ENCODE data around the gene LZTR1.

The LZTR1 gene

GRCh38 chr22:20972933-20973577 lies 9.0 kb upstream of the LZTR1 start:
- Histone ChIP-seq H3F3A (ENCODE audit: low read depth) (no peaks in the 10 kb centered on the region), H3K9ac (ENCODE audit: low read depth, low read length, poor library complexity, severe bottlenecking) (no peak overlapping the region), H4K20me1 (ENCODE audit: insufficient read depth, low read length, poor library complexity, severe bottlenecking) (no peaks in the 10 kb centered on the region), H3K9me2 (replicated peaks; ENCODE audit: low read depth, low read length) (no peaks in the 10 kb centered on the region), H3K27me3 (ENCODE audit: insufficient read depth, low read length, poor library complexity, severe bottlenecking) (no peaks in the 10 kb centered on the region), H3K4me3 (ENCODE audit: low read length, poor library complexity, severe bottlenecking) (no peak overlapping the region), H2AFZ (ENCODE audit: low read length) (no peak overlapping the region), H3K4me2 (ENCODE audit: low read depth, low read length, poor library complexity, severe bottlenecking) (no peak overlapping the region), H3K36me3 (ENCODE audit: insufficient read depth, low read length) (no peaks in the 10 kb centered on the region), H3K79me2 (ENCODE audit: insufficient read depth, low read length) (no peaks in the 10 kb centered on the region), H3K9me3 (ENCODE audit: insufficient read depth, low read depth, low read length) (no peaks in the 10 kb centered on the region), H3K4me1 (ENCODE audit: insufficient read depth, low read length, poor library complexity, severe bottlenecking) (no peaks in the 10 kb centered on the region)
- TF ChIP-seq EZH2phosphoT487 (IDR thresholded peaks at IDR 0.05; ENCODE audit: borderline replicate concordance), result no peak
- TF ChIP-seq, protein P1, sequence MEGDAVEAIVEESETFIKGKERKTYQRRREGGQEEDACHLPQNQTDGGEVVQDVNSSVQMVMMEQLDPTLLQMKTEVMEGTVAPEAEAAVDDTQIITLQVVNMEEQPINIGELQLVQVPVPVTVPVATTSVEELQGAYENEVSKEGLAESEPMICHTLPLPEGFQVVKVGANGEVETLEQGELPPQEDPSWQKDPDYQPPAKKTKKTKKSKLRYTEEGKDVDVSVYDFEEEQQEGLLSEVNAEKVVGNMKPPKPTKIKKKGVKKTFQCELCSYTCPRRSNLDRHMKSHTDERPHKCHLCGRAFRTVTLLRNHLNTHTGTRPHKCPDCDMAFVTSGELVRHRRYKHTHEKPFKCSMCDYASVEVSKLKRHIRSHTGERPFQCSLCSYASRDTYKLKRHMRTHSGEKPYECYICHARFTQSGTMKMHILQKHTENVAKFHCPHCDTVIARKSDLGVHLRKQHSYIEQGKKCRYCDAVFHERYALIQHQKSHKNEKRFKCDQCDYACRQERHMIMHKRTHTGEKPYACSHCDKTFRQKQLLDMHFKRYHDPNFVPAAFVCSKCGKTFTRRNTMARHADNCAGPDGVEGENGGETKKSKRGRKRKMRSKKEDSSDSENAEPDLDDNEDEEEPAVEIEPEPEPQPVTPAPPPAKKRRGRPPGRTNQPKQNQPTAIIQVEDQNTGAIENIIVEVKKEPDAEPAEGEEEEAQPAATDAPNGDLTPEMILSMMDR (conservative IDR thresholded peaks at IDR 0.05; ENCODE audit: low read length), result no peak

DNA sequence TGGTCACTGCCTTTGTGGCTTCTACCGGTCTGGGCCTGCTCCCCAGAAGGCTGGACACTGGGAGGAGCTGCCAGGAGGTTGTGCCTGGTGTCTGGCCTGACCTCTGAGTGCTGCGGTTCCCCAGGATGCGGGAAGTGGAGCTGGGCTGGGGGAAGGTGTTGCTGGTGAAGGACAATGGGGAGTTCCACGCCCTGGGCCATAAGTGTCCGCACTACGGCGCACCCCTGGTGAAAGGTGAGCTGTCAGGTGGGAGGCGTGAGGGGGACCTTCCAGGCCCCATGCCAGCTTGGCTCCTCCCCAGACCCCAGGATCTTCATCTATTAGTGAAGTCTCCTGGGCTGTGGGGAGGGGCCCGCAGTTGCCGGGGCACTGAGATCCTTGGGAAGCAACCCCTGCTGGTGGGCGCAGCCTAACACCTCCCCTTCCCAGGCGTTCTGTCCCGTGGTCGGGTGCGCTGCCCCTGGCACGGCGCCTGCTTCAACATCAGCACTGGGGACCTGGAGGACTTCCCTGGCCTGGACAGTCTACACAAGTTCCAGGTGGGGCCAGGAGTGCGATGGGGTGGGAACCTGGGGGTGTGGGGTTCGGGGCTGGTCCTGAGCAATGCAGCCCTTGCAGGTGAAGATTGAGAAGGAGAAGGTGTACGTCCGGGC lies 8.3 kb upstream of the LZTR1 start:
- Histone ChIP-seq H3K79me2 (ENCODE audit: insufficient read depth, low read length) (no peaks in the 10 kb centered on the region), H3K9me3 (ENCODE audit: insufficient read depth, low read depth, low read length) (no peaks in the 10 kb centered on the region), H3K9ac (ENCODE audit: low read depth, low read length, poor library complexity, severe bottlenecking) (no peak overlapping the region), H3F3A (ENCODE audit: low read depth) (no peaks in the 10 kb centered on the region), H2AFZ (ENCODE audit: low read length) (no peak overlapping the region), H3K4me1 (ENCODE audit: insufficient read depth, low read length, poor library complexity, severe bottlenecking) (no peaks in the 10 kb centered on the region), H3K36me3 (ENCODE audit: insufficient read depth, low read length) (no peaks in the 10 kb centered on the region), H3K4me3 (ENCODE audit: low read length, poor library complexity, severe bottlenecking) (no peak overlapping the region), H3K9me2 (replicated peaks; ENCODE audit: low read depth, low read length) (no peaks in the 10 kb centered on the region), H3K4me2 (ENCODE audit: low read depth, low read length, poor library complexity, severe bottlenecking) (no peak overlapping the region), H3K27me3 (ENCODE audit: insufficient read depth, low read length, poor library complexity, severe bottlenecking) (no peaks in the 10 kb centered on the region), H4K20me1 (ENCODE audit: insufficient read depth, low read length, poor library complexity, severe bottlenecking) (no peaks in the 10 kb centered on the region)
- no peak for TF ChIP-seq EZH2phosphoT487 (IDR thresholded peaks at IDR 0.05; ENCODE audit: borderline replicate concordance)
- TF ChIP-seq, protein P1 (conservative IDR thresholded peaks at IDR 0.05; ENCODE audit: low read length), result no peak

GRCh38 chr22:20974336-20974955 lies 7.7 kb upstream of the LZTR1 start:
- Histone ChIP-seq H3K9ac (ENCODE audit: low read depth, low read length, poor library complexity, severe bottlenecking) (no peak overlapping the region), H3K4me3 (ENCODE audit: low read length, poor library complexity, severe bottlenecking) (no peak overlapping the region), H3K27me3 (ENCODE audit: insufficient read depth, low read length, poor library complexity, severe bottlenecking) (no peaks in the 10 kb centered on the region)

More at GRCh38 chr22:20974336-20974955, 7.7 kb upstream of the LZTR1 start:
- Histone ChIP-seq H3K4me1 (ENCODE audit: insufficient read depth, low read length, poor library complexity, severe bottlenecking) (no peaks in the 10 kb centered on the region), H3K36me3 (ENCODE audit: insufficient read depth, low read length) (no peaks in the 10 kb centered on the region), H4K20me1 (ENCODE audit: insufficient read depth, low read length, poor library complexity, severe bottlenecking) (no peaks in the 10 kb centered on the region), H3F3A (ENCODE audit: low read depth) (no peaks in the 10 kb centered on the region), H3K79me2 (ENCODE audit: insufficient read depth, low read length) (no peaks in the 10 kb centered on the region), H3K4me2 (ENCODE audit: low read depth, low read length, poor library complexity, severe bottlenecking) (no peak overlapping the region), H3K9me3 (ENCODE audit: insufficient read depth, low read depth, low read length) (no peaks in the 10 kb centered on the region), H2AFZ (ENCODE audit: low read length) (no peak overlapping the region), H3K9me2 (replicated peaks; ENCODE audit: low read depth, low read length) (no peaks in the 10 kb centered on the region)
- TF ChIP-seq, protein P1 (conservative IDR thresholded peaks at IDR 0.05; ENCODE audit: low read length), result no peak
- no peak for TF ChIP-seq EZH2phosphoT487 (IDR thresholded peaks at IDR 0.05; ENCODE audit: borderline replicate concordance)
